GM19438 (cell line): ENCODE data around the gene DHX16.
A peak's percentile ranks its signal among the peaks of the same experiment; 100 is the strongest.
"Not testable (repeated sequence)": the region's sequence is repeated elsewhere in the genome, so short reads cannot be mapped to it uniquely, and the experiment has no call there.

Source experiments
- ATAC-seq: cut with Tn5 transposase; IDR thresholded peaks from one replicate; pipeline ENCODE4 v1.9.1; 2021; ENCODE audit warnings: low read depth; ENCODE audit not compliant: unreplicated experiment

DHX16 gene

DNA sequence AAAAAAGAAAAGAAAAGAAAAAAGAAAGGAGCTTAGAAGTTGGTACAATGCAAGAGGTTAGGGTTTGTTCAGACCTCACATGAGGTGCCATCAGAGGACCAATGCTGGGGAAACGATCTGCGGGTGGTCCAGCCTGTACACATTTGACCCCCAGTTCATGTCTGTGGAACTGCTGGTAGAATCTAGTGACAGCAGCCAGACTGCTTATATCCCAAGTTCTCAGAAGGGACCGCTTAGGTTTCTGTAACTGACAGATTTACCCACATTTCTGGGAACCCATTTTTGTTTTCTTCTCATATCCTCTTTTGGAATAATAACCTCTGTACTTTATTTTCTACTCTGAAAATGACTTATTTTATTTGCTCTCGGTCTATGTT lies 8.9 kb upstream of the DHX16 start:
- ATAC-seq, result no peak

- ATAC-seq, result no peak
Measured at GRCh38 chr6:30679765-30680535, 7.1 kb upstream of the DHX16 start.

DNA sequence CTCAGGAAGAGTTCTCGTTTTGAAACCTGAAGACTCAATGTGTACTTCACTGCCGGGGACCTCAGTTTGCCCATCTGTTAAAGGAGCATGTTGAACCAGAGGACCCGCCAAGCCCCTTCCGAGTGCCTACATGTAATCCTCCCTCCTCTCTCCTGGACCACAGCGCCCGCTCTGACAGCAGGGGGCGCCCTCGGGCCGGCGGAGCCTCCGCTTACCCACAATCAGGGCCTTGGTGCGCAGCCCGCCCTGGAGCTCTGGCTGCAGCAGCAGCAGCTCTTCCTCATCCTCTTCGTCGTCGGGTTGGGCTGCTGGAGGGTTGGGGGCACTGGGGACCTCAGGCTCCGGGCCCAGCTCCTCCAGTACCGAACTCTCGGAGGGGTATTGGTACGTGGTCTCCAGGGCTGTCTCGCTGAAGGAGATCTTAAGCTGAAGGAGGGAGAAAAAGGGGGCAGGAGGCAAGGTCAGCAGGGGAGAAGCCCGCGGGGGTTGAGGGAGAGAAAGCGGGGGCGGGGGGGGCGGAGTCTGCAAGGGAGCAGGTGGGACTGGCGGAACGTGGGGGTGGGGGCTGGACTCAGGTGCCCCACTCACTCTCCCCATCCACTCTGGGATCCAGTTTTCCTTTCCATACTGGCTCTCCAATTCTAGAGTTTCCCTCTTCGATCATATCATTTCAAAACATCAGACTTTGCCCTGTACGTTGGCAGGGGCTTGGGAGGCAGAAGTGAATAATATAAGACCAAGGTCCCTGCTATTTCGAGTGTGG lies 6.3 kb upstream of the DHX16 start:
- ATAC-seq, result no peak

DNA sequence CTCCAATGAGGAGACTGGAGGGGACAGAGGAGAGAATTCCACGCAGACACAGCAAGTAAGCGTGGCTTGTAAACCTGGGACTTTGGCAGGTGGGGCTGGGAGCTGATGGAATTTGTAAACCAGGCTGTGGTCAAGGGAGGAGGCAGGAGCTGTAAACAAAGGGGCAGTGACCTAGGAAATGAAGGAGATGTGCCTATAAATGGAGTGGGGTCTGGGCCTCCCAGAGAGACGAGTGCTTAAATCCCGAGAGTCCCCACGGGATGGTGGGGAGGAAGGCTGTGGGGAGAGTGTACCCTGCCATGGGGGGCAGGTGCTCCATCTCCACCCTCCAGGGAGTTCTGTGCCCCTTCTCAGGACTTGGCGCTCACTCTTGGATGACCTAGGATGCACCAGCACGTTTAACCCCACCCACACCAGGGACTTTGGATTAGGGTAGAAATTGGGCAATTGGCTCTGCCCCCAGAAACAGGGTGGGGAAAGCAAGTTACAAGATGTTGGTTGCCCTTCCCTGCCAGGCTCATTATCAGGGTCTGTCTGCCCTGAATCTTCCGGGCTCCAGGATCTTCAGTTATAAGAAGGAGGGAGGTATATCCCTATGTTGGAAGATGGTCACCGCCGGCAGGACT lies 4.0 kb upstream of the DHX16 start:
- no peak for ATAC-seq

GRCh38 chr6:30670760-30671527 lies 1.9 kb downstream of the DHX16 start:
- ATAC-seq, result no peak

DNA sequence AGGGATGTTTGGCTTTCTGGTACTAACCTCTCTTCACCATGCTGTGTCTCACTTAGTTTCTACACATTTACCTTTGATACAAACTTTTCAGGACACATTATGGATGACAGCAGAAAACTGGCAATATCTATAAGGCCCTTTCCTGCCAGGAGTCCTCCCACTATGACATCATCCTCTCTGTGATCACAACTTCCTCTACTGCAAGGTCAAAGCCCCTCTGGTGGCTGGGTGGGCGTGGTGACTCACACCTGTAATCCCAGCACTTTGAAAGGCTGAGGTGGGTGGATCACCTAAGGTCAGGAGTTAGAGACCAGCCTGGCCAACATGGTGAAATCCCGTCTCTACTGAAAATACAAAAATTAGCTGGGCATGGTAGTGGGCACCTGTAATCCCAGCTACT lies 6.5 kb downstream of the DHX16 start:
- not testable (repeated sequence) for ATAC-seq

GRCh38 chr6:30664994-30665767 lies 7.6 kb downstream of the DHX16 start:
- ATAC-seq, result no peak

GRCh38 chr6:30657922-30658321 lies 14.9 kb downstream of the DHX16 start:
- ATAC-seq, result not testable (repeated sequence)

DNA sequence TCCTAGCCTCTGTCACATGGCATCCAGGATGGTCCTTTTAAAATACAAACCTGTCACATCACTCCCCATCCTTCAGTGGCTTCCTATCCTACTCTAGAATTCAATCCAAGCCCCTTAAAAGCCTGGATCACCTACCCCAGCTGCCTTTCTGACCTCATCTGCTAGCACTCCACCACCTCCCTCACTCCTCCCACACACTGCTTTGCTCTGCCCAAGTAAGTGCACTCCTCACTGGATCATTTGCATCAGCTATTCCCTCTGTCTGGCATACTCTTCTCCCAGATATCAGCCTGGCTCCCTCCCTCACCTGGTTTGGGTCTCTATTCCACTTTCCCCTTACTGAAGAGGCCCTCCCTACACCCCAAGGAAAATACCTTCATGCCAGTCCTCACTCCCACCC lies 15.4 kb downstream of the DHX16 start:
- no peak for ATAC-seq

- ATAC-seq, result no peak
Measured at GRCh38 chr6:30656513-30656912, 16.3 kb downstream of the DHX16 start.

DNA sequence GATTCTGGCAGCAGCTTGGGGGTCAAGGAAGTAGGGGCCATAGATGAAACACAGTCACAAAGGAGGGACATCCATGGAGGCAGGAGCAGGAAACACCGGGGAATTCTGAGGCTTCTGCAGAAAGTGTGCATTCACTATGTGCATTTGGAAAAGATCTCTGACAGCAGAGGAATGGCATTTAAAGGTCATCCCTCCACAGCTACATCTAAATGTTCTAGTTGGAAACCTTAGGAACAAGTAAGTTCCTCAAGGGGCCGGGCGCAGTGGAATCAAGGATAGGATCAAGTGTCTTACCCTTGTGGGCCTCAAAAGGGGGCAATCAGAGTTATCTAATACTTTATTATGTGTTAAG lies 17.1 kb downstream of the DHX16 start:
- ATAC-seq, result no peak

GRCh38 chr6:30654798-30655742 lies 17.7 kb downstream of the DHX16 start:
- no peak for ATAC-seq

GRCh38 chr6:30651143-30651542 lies 21.7 kb downstream of the DHX16 start:
- ATAC-seq, result no peak

GRCh38 chr6:30647242-30648116 lies 25.3 kb downstream of the DHX16 start:
- ATAC-seq, result peak; percentile 57

- peak; percentile 52 for ATAC-seq
Measured at GRCh38 chr6:30646450-30647241, 26.2 kb downstream of the DHX16 start, which contains the start of gene C6orf136. Gene C6orf136, plus strand, starts transcription at chr6:30647133. Its CDS starts 99 bp downstream, at chr6:30647232.

DNA sequence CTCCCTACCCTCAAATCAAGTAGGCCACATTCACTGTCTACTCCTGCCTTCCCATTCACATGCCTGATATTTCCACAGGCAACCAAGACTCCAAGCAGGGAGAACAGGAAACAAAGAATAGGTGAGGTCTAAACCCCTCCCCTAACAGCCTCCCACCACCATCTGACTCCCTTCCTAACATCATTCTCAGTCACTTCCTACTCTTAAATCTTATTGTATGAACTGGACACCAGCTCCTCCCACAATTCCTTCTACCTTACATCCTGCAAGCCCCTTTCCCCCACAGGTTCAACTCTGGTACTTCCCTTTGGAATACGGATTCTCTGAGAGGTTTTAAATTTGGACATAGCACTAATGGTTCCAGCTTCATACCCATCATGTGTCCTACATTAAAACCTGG lies 26.8 kb downstream of the DHX16 start:
- ATAC-seq, result no peak

- no peak for ATAC-seq
Measured at GRCh38 chr6:30644769-30645168, 28.0 kb downstream of the DHX16 start.
